NCI-H2196 treated with DMSO at 0.1 percent for 48 hours (cell line): ENCODE data around the gene GPATCH4.

Experiments
- DNase-seq: peaks from one replicate; lab custom pipeline; 2025; ENCODE audit not compliant: unreplicated experiment; lab: John Stamatoyannopoulos, UW

The GPATCH4 gene

DNA sequence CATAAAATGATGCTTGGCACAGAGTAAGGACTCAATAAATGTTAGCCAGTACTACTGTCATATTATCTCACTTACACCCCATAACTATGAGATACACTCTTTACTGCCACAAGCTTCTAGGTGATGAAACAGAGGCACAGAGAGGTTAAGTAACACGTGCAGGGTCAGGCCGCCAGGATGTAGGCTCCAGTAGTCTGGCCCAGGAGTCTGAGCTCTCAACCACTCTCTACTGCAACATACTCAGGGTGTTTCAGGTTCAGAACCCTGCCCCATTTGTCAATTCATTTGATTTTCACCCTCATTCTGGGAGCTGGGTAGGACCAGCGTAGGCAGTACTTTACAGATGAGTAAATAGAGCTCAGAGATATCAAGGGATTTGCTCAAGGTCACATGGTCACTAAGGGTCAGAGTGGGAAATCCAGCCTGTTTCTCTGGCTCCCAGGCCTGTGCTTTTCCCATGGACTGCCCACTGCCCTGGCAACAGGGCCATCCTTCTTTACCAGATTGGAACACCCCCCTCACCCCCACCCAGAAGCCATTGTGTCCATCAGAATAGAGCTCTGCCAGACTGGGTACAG lies 50.1 kb downstream of the GPATCH4 start:
- DNase-seq, result no peak

DNA sequence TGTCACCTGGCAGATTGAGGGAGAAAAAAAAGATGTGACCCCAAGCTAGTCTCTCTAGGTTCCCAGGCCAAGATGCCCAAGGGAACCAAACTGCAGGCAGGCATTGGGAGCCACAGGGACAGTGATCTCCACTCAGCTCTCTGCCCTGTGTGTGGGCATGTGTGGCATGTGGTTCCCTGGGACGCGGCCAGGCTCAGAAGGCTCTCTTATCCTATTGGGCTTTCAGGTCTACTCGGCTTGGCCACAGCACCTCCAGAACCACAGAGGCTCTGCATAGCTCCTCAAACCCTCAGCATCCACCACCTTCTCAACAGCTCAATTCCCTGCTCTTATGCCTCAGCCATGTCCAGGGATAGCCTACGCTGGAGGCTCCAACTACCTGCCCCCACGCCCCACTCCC lies 50.9 kb downstream of the GPATCH4 start:
- DNase-seq, result no peak

DNA sequence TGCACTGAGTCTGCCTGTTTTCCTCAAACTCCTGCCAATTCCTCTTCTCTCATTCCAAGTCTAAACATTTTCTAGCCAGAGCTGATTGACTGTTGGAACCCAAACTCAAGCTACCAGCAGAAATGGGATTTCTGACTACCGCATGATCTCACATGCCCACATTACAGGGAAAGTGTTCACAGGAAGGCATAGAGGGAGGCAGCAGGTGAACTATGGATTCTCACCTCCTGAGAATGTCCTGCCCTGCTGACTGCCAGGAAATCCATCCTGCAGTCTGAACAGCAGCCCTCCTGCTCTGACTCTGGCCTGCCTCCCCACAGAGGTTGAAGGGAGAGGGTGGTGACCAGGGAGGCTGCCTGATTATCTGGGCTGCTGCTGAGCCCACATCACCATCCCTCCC lies 51.4 kb downstream of the GPATCH4 start:
- DNase-seq, result no peak

DNA sequence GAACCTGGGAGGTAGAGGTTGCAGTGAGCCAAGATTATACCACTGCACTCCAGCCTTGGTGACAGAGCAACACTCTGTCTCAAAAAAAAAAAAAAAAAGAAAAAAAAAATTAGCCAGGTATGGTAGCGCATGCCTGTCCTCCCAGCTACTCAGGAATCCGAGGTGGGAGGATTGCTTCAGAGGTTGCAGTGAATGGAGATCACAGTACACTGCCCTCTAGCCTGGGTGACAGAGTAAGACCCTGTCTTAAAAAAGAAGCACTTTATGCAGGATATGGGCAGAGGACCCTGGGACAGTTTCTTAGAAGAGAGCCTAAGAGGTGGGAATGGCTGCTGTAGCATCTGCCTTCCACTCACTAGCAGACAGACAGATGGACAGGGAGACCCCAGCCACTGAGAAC lies 51.9 kb downstream of the GPATCH4 start:
- DNase-seq, result no peak

DNA sequence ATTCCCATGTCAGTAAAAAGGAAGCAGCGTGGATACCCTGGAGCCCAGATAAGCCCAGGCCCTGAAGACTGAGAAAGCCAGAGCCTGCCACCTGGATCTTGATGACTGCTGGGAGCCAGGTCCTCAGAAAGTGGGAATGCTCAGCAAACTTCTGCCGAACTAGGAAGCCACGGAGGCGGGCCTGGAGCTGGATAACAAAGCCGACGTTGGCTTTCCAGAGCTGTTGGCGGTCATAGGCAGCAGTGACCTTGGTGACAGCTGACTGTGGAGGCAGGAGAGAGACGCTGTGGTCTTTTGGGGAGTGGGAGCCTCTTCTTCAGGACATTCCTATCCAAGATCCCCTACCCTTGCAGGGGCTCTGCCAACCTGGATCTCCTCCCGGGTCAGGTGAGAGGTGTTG lies 53.3 kb downstream of the GPATCH4 start:
- DNase-seq, result no peak

DNA sequence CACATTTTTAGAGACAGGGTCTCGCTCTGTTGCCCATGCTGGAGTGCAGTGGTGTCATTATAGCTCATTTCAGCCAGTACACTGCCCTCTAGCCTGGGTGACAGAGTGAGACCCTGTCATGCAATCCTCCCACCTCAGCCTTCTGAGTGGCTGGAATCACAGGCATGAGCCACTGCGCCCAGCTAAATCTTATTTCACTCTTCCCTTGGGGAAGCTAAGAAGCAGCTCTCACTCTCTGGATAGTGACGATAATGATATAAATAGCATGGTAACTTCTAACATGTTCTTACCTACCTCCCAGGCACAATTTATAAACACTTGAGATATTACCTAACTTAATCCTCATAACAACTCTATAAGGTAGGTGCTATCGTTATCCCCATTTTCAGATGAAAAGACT lies 53.8 kb downstream of the GPATCH4 start:
- no peak for DNase-seq

DNA sequence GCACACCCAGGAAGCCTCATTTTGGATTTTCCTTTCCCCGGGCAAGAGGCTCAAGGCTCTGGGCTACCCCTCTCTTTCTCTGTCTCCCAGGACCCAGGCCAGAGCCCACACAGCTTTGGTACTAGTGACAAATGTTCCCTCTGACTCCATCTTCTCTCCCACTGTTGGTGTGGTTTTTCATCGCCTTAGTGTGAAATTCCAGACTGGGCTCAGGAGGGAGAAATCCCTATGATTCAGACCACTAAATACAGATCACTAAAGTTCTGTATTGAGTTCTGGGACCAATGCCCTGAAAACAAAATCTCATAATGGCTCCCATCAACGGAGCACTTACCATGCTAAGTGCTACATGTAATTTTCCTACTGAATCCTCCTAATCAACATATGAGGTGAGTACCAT lies 55.0 kb downstream of the GPATCH4 start:
- no peak for DNase-seq

DNA sequence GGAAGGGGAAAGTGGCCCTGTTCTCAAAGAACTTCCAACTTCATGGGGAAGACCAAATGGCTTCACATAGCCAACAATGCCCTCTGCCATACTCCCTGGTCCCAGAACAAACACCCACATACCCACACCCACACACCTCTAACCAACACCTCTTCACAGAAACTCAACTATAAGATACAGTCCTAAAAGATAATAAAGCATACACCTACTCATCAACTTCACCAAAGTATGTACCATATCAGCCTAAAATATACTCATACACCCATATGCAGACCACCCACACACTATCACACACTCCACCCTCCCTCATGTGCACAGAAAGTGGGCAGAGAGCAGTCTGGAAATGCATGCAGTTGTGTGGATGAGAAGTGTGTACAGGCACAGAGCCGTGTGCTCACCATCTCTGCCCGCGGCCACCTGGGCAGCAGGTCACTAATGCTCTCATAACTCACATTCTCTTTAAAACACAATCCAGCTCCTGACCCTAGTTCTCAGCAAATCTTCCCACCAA lies 56.6 kb downstream of the GPATCH4 start:
- DNase-seq, result no peak
